ENCODE results near the gene FCRLB. TPM values are rescaled to one million over a fixed set of nuclear protein-coding genes. Genes with fewer than 3 reads are reported as not detected.

Gene FCRLB
- total and polyA plus RNA-seq, 9 of the 15 experiments (the other 6 are each of a cell fraction or from before 2014, with no cell fraction given), result 0.20 to 4.6 (median 1.3) TPM

- ATAC-seq (no peak), FAIRE-seq (no peak), DNase-seq (ENCODE audit: extremely low read depth in 1 of 4, low spot score in 3 of 4) (no peak)
- no peaks in the 10 kb centered on the region for H3K36me3 ChIP-seq (ENCODE audit: control insufficient read depth, insufficient read depth, low read length)
- H3K9ac ChIP-seq (ENCODE audit: insufficient read depth in 1 of 2, low read depth in 2 of 2, low read length in 2 of 2), result no peak overlapping the region
- H4K20me1 ChIP-seq (replicated peaks; ENCODE audit: control insufficient read depth, insufficient read depth, low read length), result no peaks in the 10 kb centered on the region
- H3K27ac ChIP-seq (ENCODE audit: extremely low read depth, low read depth, low read length), result no peak overlapping the region
- no peaks in the 10 kb centered on the region for H3K79me2 ChIP-seq (ENCODE audit: control insufficient read depth, insufficient read depth, low read length)
- in situ Hi-C loops (cut with MboI), result no loop called here
- CTCF ChIA-PET (ENCODE audit: low intra/inter-chr PET ratio), result interaction anchor here (0.6 to 2.3 kb wide), 5 partner anchors 85 to 253 kb away, joined by 3 to 9 read pairs (median 3); no protein-coding TSS in a partner anchor
- peaks cover 12 to 29% of the 10 kb centered on the region in 2 experiments; a peak in 4 of 5 replicates for H3K4me1 ChIP-seq (replicated peaks in 1 of 2; ENCODE audit: control insufficient read depth in 2 of 2, insufficient read depth in 2 of 2, low read length in 2 of 2)
- no peaks in the 10 kb centered on the region for H3K9me3 ChIP-seq (replicated peaks; ENCODE audit: control insufficient read depth, insufficient read depth, low read depth, low read length)
- no peak overlapping the region for H3K4me3 ChIP-seq
- intact Hi-C loops (cut with micrococcal nuclease), result loop anchor here (1.0 kb wide), 2 partner anchors 90 to 171 kb away; no protein-coding TSS in a partner anchor
- WGBS (ENCODE audit: insufficient coverage, low coverage, missing lambda C conversion rate), result 70% methylated on average over 2 of the region's 2 CpGs
- no peaks in the 10 kb centered on the region for H3K9me1 ChIP-seq (ENCODE audit: control insufficient read depth, insufficient read depth, low read length)
- no peaks in the 10 kb centered on the region for H3K27me3 ChIP-seq (ENCODE audit: control insufficient read depth in 2 of 2, insufficient read depth in 2 of 2, low read length in 2 of 2)
- H3K4me2 ChIP-seq (ENCODE audit: insufficient read depth, low read length), result no peak overlapping the region
- peak overlapping the region; percentile 54 for H2AFZ ChIP-seq (ENCODE audit: low read depth, low read length)
- no peak for TF ChIP-seq SIN3A (IDR thresholded peaks at IDR 0.05; ENCODE audit: borderline replicate concordance in 2 of 2, control insufficient read depth in 1 of 2, low read depth in 2 of 2, low read length in 2 of 2)
- no peak for TF ChIP-seq TCF15 (CRISPR knock-in tag; IDR thresholded peaks at IDR 0.05)
- POLR2A ChIA-PET, result interaction anchor here (0.6 to 3.1 kb wide), 6 partner anchors 11 to 213 kb away, joined by 3 to 19 read pairs (median 6); partner anchors contain the start of genes DUSP12 and HSPA6
- BruUV-seq (replicated peaks), result no TSS peak
These were observed 16.3 kb downstream of the FCRLB start for GRCh38 chr1:161737625-161738024.

Data from K562 (cell line).